A549 (cell line): ENCODE results near the gene IGSF23. TPM values are rescaled to one million over a fixed set of nuclear protein-coding genes. Genes with fewer than 3 reads are reported as not detected.

Experiments used
- ATAC-seq, 2 experiments: fragments of 200-7000 bp in 1 of 2; fragments of >200 bp in 1 of 2; cut with Nextera tagmentation in 1 of 2; cut with Tn5 transposase in 1 of 2; 3 replicates each; pipeline versions ENCODE4 v1.8.0 to v1.9.1; 2018 to 2020; ENCODE audit warnings: mild to moderate bottlenecking in 1 of 2, moderate library complexity in 1 of 2
- CTCF ChIA-PET: fragments of 300-600 bp; sonication (Branson Sonifier 250); formaldehyde crosslinking; extraction: SDS; loops from one replicate; lab custom pipeline; 2021; ENCODE audit warnings: antibody characterized with exemption, inconsistent platforms; lab: Yijun Ruan, JAX
- POLR2A ChIA-PET: fragments of 350-600 bp; formaldehyde crosslinking; extraction: SDS; loops from one replicate; lab custom pipeline; 2021; ENCODE audit warnings: antibody characterized with exemption, inconsistent platforms; lab: Yijun Ruan, JAX
- DNase-seq, 2 experiments: peaks; one replicate each; pipeline versions ENCODE4 v3.0.0 to v3.0.0-alpha.2; 2011 to 2016; ENCODE audit warnings: low read depth in 1 of 2, low spot score in 1 of 2
- FAIRE-seq: peaks from 2 replicates; lab custom pipeline; 2011; peaks lifted over from hg19 to GRCh38; lab: Jason Lieb, UNC
- H3K27ac ChIP-seq, 2 experiments: fragments of >200 bp; sonication (Bioruptor Twin); formaldehyde crosslinking; 3 replicates each; pipeline ENCODE4 v1.5.1; 2016 to 2017
- H3K4me1 ChIP-seq: fragments of >200 bp; sonication (Bioruptor Twin); formaldehyde crosslinking; 3 replicates; pipeline ENCODE4 v1.6.1; 2016
- H3K4me2 ChIP-seq: fragments of >200 bp; sonication (Bioruptor Twin); formaldehyde crosslinking; 3 replicates; pipeline ENCODE4 v1.6.1; 2016
- H3K4me3 ChIP-seq: fragments of >200 bp; sonication (Bioruptor Twin); formaldehyde crosslinking; 3 replicates; pipeline ENCODE4 v1.5.1; 2016
- H3K9me3 ChIP-seq: fragments of >200 bp; sonication (Bioruptor Twin); formaldehyde crosslinking; 3 replicates; pipeline ENCODE4 v1.6.1; 2016
- CBX2 ChIP-seq: fragments of 200-600 bp; sonication (generic); IDR thresholded peaks from 2 replicates; pipeline ENCODE4 v1.6.1; 2016; ENCODE audit warnings: low read depth, mild to moderate bottlenecking, borderline replicate concordance
- CHD2 ChIP-seq: fragments of 150-350 bp; IDR thresholded peaks from 2 replicates; pipeline ENCODE4 v1.6.1; 2014; ENCODE audit warnings: low read length; ENCODE audit not compliant: partially characterized antibody
- CTCF ChIP-seq: fragments of >200 bp; sonication (Bioruptor Twin); formaldehyde crosslinking; IDR thresholded peaks from 3 replicates; pipeline ENCODE4 v1.5.1; 2016
- E2F6 ChIP-seq: IDR thresholded peaks from 2 replicates; pipeline ENCODE4 v1.6.1; 2012; ENCODE audit warnings: low read depth, borderline replicate concordance
- EHMT2 ChIP-seq: fragments of 200-600 bp; sonication (generic); IDR thresholded peaks from 2 replicates; pipeline ENCODE4 v1.6.1; 2016; ENCODE audit warnings: antibody characterized with exemption, low read depth, mild to moderate bottlenecking, moderate library complexity
- EP300 ChIP-seq, 2 experiments: fragments of >200 bp; sonication (Bioruptor Twin); formaldehyde crosslinking; IDR thresholded peaks; 2 replicates in 1 of 2; 3 replicates in 1 of 2; pipeline ENCODE4 v1.6.1; 2016 to 2017
- FOSL2 ChIP-seq, 2 experiments: fragments of 450-650 bp in 1 of 2; fragments of >200 bp in 1 of 2; sonication (Bioruptor Twin) in 1 of 2; formaldehyde crosslinking; IDR thresholded peaks; 2 replicates each; pipeline versions ENCODE4 v1.5.0 to v1.6.1; 2016 to 2020; ENCODE audit warnings: mild to moderate bottlenecking in 1 of 2, moderate library complexity in 1 of 2
- GATA3 ChIP-seq: IDR thresholded peaks from 2 replicates; pipeline ENCODE4 v1.6.1; 2012; ENCODE audit warnings: borderline replicate concordance
- HDAC2 ChIP-seq: fragments of 200-600 bp; sonication (generic); IDR thresholded peaks from 2 replicates; pipeline ENCODE4 v1.6.1; 2016
- HOXB5 ChIP-seq: fragments of 250-450 bp; sonication (Bioruptor Pico); IDR thresholded peaks from 2 replicates; pipeline ENCODE4 v1.5.0; 2020; ENCODE audit warnings: mild to moderate bottlenecking, moderate library complexity
- JUNB ChIP-seq: fragments of >200 bp; sonication (Bioruptor Twin); formaldehyde crosslinking; IDR thresholded peaks from 2 replicates; pipeline ENCODE4 v1.6.1; 2016
- MYC ChIP-seq: IDR thresholded peaks from 2 replicates; pipeline ENCODE4 v1.6.1; 2012; ENCODE audit warnings: mild to moderate bottlenecking, inconsistent platforms, low read length, improper control_type of control experiment, borderline replicate concordance
- NFE2L2 ChIP-seq: fragments of 150-350 bp; conservative IDR thresholded peaks from 2 replicates; pipeline ENCODE4 v1.6.1; 2014; ENCODE audit warnings: low read length
- PBX3 ChIP-seq: IDR thresholded peaks from 2 replicates; pipeline ENCODE4 v1.6.1; 2012
- PHF8 ChIP-seq: fragments of 200-600 bp; sonication (generic); IDR thresholded peaks from 2 replicates; pipeline ENCODE4 v1.6.1; 2016; ENCODE audit warnings: low read depth, mild to moderate bottlenecking, antibody characterized with exemption, moderate library complexity, borderline replicate concordance
- POLR2A ChIP-seq: IDR thresholded peaks from 2 replicates; pipeline ENCODE4 v1.6.1; 2012; ENCODE audit warnings: mild to moderate bottlenecking, low read length
- RCOR1 ChIP-seq: fragments of 150-350 bp; IDR thresholded peaks from 2 replicates; pipeline ENCODE4 v1.6.1; 2014; ENCODE audit warnings: antibody characterized with exemption, low read length, low read depth
- RNF2 ChIP-seq: fragments of 200-600 bp; sonication (generic); IDR thresholded peaks from 2 replicates; pipeline ENCODE4 v1.6.1; 2016; ENCODE audit warnings: low read depth, mild to moderate bottlenecking, antibody characterized with exemption, moderate library complexity, borderline replicate concordance
- SMC3 ChIP-seq: fragments of >200 bp; sonication (Bioruptor Twin); formaldehyde crosslinking; IDR thresholded peaks from 3 replicates; pipeline ENCODE4 v1.6.1; 2018; ENCODE audit warnings: inconsistent platforms
- TP53 ChIP-seq: fragments of 250-450 bp; sonication (Bioruptor Pico); IDR thresholded peaks from 2 replicates; pipeline ENCODE4 v1.5.0; 2021; ENCODE audit warnings: mild to moderate bottlenecking, moderate library complexity
- ZFP36 ChIP-seq: fragments of 450-650 bp; IDR thresholded peaks from 2 replicates; pipeline ENCODE4 v1.6.1; 2014; ENCODE audit warnings: borderline replicate concordance; ENCODE audit not compliant: partially characterized antibody
- ZSCAN20 ChIP-seq: fragments of 250-450 bp; sonication (Bioruptor Pico); IDR thresholded peaks from 2 replicates; pipeline ENCODE4 v1.8.0; 2022; ENCODE audit warnings: mild to moderate bottlenecking, moderate library complexity
- WGBS: methylation state at CpG from one replicate; pipeline ENCODE4 v1.1.6; 2017; ENCODE audit errors: missing lambda C conversion rate; 5-methylcytosine and 5-hydroxymethylcytosine counted together
- polyA plus RNA-seq, 4 experiments: library from polyadenylated mRNA; depleted of rRNA in 3 of 4; stranded (reverse); fragments of >200 nt; fragmentation: RNase III in 1 of 4; extraction: RNeasy Plus Mini Kit Qiagen cat#74134 plus additional on column Dnase treatment in 1 of 4; gene quantifications; 2 replicates in 3 of 4; 3 replicates in 1 of 4; pipeline ENCODE4 v1.2.3, GENCODE V29; 2011 to 2017
- TF ChIP-seq, protein P1 (sequence below): fragments of 150-350 bp; IDR thresholded peaks from 2 replicates; pipeline ENCODE4 v1.6.1; 2014; ENCODE audit warnings: low read depth, mild to moderate bottlenecking, low read length
- TF ChIP-seq, protein P2 (sequence below): fragments of 250-450 bp; sonication (Bioruptor Pico); IDR thresholded peaks from 2 replicates; pipeline ENCODE4 v1.5.0; 2021; ENCODE audit warnings: mild to moderate bottlenecking, moderate library complexity, borderline replicate concordance

The IGSF23 gene
- polyA plus RNA-seq, 2 of the 4 experiments (the other 2 are of a cell fraction), result 0.14 to 0.35 TPM

GRCh38 chr19:44574186-44574950 is 39.0 kb upstream of the IGSF23 start:
- 0 out of 3 replicates have a peak, but pooled peaks cover under 1% of the 10 kb centered on the region for H3K9me3 ChIP-seq
- no peak overlapping the region for H3K4me3 ChIP-seq
- DNase-seq, result no peak
- CTCF ChIA-PET, result interaction anchor here (0.6 to 2.3 kb wide), 13 partner anchors 9 to 629 kb away, joined by 3 to 10 read pairs (median 5); partner anchors contain the start of gene NECTIN2
- H3K4me1 ChIP-seq, result peaks cover 8% of the 10 kb centered on the region
- H3K27ac ChIP-seq, result no peak overlapping the region
- no peak for TF ChIP-seq SMC3
- TF ChIP-seq NFE2L2, result no peak
- no peak for TF ChIP-seq RNF2
- TF ChIP-seq ZSCAN20 (CRISPR knock-in tag), result no peak
- TF ChIP-seq, protein P1, sequence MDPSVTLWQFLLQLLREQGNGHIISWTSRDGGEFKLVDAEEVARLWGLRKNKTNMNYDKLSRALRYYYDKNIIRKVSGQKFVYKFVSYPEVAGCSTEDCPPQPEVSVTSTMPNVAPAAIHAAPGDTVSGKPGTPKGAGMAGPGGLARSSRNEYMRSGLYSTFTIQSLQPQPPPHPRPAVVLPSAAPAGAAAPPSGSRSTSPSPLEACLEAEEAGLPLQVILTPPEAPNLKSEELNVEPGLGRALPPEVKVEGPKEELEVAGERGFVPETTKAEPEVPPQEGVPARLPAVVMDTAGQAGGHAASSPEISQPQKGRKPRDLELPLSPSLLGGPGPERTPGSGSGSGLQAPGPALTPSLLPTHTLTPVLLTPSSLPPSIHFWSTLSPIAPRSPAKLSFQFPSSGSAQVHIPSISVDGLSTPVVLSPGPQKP, result no peak
- no peak for TF ChIP-seq CHD2
- no peak for TF ChIP-seq EP300 (IDR thresholded peaks at IDR 0.05)
- no peak for TF ChIP-seq E2F6
- TF ChIP-seq JUNB, result no peak
- TF ChIP-seq, protein P2, sequence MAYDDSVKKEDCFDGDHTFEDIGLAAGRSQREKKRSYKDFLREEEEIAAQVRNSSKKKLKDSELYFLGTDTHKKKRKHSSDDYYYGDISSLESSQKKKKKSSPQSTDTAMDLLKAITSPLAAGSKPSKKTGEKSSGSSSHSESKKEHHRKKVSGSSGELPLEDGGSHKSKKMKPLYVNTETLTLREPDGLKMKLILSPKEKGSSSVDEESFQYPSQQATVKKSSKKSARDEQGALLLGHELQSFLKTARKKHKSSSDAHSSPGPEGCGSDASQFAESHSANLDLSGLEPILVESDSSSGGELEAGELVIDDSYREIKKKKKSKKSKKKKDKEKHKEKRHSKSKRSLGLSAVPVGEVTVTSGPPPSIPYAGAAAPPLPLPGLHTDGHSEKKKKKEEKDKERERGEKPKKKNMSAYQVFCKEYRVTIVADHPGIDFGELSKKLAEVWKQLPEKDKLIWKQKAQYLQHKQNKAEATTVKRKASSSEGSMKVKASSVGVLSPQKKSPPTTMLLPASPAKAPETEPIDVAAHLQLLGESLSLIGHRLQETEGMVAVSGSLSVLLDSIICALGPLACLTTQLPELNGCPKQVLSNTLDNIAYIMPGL (CRISPR knock-in tag), result no peak
- no peak for TF ChIP-seq RCOR1
- TF ChIP-seq MYC, result no peak
- TF ChIP-seq, all 56 proteins: peak for 0
- FAIRE-seq (peak; percentile 43), ATAC-seq (no peak)
- POLR2A ChIA-PET, result no interaction called here
- WGBS, result 83% methylated on average over 8 of the region's 8 CpGs
- H3K4me2 ChIP-seq, result no peak overlapping the region

- no peak for FAIRE-seq
- ChIA-PET POLR2A (no interaction called here), CTCF (interaction anchor here (1.1 to 5.0 kb wide), 7 partner anchors 8 to 195 kb away, joined by 3 to 75 read pairs (median 10); no protein-coding TSS in a partner anchor)
- TF ChIP-seq PBX3 (no peak), EHMT2 (no peak), HOXB5 (CRISPR knock-in tag) (no peak), CHD2 (no peak), FOSL2 (IDR thresholded peaks at IDR 0.05) (no peak), FOSL2 (CRISPR knock-in tag; IDR thresholded peaks at IDR 0.05) (no peak), HDAC2 (no peak), GATA3 (no peak), PHF8 (no peak), ZFP36 (no peak), CBX2 (no peak), POLR2A (no peak), CTCF (no peak), TP53 (CRISPR knock-in tag) (no peak)
- no peak for ATAC-seq
- Histone ChIP-seq H3K4me3 (no peak overlapping the region), H3K27ac (no peak overlapping the region), H3K4me2 (no peak overlapping the region), H3K9me3 (peaks cover 8% of the 10 kb centered on the region; the same call in 1 of the 3 replicates), H3K4me1 (peaks cover 8% of the 10 kb centered on the region)
- WGBS, result 87% methylated on average over 11 of the region's 11 CpGs
- peak in 1 of 2 experiments; percentile 44 for DNase-seq
Observed at GRCh38 chr19:44575116-44575700, 38.2 kb upstream of the IGSF23 start.
